T follicular helper cell (primary cell): ENCODE data around the gene PPIG.
"Not testable (repeated sequence)": the region's sequence is repeated elsewhere in the genome, so short reads cannot be mapped to it uniquely, and the experiment has no call there.

ENCODE experiments used
- DNase-seq: peaks from one replicate; pipeline ENCODE4 v3.0.0-alpha.2; 2020; ENCODE audit warnings: low read depth

Gene PPIG

DNA sequence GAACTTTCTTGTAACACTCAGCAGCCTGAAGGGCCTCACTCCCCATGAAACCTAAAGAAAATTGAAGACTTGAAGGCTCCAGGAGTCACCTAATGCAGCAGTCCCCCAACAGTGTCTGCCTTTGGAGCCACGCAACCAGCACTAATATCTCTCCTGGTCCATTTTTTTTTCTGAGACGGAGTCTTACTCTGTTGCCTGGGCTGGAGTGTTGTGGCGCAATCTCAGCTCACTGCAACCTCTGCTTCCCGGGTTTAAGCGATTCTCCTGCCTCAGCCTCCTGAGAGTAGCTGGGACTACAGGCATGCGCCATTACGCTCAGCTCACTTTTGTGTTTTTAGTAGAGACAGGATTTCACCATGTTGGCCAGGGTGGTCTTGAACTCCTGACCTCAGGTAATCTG, 12.4 kb downstream of the PPIG start:
- DNase-seq: not testable (repeated sequence)

DNA sequence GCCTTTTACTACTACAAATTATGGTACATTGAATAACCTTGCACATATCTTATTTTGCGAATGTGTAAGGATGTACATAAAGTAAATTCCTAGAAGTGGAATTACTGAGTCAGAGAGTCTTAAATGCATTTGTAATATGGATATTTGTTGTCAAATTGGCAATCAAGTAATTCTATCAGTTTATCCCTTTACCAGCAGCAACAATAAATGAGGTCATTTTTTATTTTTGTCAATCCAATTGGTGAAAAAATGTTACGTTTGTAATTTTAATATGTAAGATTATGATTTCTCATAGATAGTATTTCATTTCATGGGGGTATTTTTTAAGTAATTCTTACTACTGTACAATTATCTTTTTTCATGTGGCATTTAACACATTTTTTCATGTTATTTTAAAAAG, 14.8 kb downstream of the PPIG start:
- no peak for DNase-seq

DNA sequence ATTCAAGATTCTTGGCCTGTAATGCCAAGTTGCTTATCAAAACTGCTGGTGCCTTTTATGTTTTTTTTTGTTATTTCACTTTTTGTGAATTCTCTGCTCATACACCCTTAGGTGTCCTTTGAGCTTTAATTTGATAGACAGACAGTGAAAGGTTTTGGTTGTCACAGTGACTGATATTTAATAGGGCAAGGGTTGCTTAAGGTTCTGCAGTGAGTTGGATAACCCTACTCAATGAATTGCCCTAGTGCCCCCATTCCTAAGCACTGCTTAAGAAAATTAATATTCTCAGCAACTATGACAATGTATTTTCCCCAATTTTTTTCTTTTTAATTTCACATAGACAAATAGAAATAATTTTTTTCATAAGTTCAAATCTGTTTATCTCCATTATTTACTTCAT, 15.4 kb downstream of the PPIG start:
- no peak for DNase-seq

DNA sequence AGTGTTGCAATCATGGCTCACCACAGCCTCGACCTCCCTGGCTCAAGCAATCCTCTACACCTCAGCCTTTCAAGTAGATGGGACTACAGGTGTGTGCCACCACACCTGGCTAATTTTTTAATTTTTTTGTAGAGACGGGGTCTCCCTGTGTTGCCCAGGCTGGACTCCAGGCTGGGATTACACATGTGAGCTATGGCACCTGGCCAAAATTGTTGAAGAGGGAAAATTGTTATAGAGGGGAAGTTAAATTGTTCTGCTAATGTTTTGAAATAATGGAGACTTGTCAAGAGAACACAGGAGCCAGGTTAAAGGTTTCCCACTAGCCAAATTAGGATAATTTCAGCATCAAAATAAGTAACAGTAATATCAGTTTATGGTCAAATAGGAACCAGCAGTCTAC, 25.1 kb downstream of the PPIG start:
- no peak for DNase-seq

- no peak for DNase-seq
Observed at GRCh38 chr2:169613876-169614275, 29.7 kb downstream of the PPIG start.

DNA sequence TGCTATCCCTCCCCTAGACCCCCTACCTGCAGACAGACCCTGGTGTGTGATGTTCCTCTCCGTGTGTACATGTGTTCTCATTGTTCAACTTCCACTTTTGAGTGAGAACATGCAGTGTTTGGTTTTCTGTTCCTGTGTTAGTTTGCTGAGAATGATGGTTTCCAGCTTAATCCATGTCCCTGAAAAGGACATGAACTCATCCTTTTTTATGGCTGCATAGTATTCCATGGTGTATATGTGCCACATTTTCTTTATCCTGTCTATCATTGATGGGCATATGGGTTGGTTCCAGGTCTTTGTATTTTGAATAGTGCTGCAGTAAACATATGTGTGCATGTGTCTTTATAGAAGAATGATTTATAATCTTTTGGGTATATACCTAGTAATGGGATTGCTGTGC, 31.8 kb downstream of the PPIG start:
- DNase-seq: not testable (repeated sequence)

GRCh38 chr2:169619946-169620345, 35.8 kb downstream of the PPIG start:
- no peak for DNase-seq

DNA sequence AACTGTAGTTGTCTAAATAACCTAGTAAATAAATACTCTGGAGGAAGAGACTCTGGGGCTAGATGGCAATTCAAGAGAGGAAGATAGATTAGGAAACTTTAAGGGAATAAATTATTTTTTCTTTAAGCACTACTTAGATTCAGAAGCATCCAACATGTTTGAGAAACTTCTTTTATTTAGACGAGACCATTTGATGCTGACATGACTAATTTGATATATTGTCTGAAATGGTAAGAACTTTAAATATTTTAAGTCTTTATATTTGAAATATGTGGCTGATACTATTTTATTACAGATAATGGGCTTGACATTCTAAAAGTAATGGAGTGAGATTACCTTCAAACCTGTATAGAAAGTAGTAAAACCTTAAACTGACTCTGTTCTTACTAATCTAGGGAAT, 36.4 kb downstream of the PPIG start:
- no peak for DNase-seq

GRCh38 chr2:169623235-169623634, 39.1 kb downstream of the PPIG start:
- no peak for DNase-seq

DNA sequence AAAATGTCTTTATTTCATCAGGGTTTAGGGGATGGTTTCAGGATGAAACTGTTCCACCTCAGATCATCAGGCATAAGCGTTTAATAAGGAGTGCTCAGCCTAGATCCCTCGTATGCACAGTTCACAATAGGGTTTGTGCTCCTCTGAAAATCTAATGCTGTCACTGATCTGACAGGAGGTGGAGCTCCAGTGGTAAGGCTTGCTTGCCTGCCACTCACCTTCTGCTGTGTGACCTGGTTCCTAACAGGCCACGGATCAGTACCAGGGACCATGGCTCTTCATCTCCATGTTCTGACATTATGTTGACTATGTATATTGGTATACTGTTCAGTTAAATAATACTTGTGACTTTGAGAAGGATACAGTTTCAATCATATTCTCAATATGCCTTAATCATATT, 41.6 kb downstream of the PPIG start:
- DNase-seq: no peak

DNA sequence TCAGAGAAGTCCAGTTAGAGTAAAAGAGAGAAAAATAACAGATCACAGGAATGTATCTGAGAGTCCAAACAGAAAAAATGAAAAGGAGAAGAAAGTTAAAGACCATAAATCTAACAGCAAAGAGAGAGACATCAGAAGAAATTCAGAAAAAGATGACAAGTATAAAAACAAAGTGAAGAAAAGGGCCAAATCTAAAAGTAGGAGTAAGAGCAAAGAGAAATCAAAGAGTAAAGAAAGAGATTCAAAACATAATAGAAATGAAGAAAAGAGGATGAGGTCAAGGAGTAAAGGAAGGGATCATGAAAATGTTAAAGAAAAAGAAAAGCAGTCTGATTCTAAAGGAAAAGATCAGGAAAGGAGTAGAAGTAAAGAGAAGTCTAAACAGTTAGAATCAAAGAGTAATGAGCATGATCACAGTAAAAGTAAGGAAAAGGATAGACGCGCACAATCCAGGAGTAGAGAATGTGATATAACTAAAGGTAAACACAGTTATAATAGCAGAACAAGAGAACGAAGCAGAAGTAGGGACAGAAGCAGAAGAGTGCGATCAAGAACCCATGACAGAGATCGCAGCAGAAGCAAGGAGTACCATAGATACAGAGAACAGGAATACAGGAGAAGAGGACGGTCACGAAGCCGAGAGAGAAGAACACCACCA, 52.4 kb downstream of the PPIG start:
- DNase-seq: no peak

DNA sequence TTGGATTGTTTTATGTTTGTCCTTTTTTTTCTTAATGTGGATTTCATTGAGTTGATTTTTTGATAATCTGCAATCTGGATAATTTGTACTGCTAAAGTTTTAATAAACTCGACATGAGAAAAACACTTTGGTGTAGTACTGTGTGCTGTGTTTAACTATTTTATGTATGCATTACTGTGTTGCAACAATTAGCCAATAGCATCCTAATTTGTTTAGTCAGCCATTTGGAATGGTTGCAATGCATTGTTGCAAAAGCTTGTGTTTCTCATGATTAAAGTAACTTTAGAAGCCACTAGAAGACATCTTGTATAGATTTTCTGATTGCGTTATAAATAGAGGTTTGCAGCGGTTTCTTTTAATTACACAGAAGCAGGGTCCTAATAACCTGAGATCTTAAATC, 53.5 kb downstream of the PPIG start:
- DNase-seq: no peak

- DNase-seq: no peak
Observed at GRCh38 chr2:169640104-169640503, 56.0 kb downstream of the PPIG start.

DNA sequence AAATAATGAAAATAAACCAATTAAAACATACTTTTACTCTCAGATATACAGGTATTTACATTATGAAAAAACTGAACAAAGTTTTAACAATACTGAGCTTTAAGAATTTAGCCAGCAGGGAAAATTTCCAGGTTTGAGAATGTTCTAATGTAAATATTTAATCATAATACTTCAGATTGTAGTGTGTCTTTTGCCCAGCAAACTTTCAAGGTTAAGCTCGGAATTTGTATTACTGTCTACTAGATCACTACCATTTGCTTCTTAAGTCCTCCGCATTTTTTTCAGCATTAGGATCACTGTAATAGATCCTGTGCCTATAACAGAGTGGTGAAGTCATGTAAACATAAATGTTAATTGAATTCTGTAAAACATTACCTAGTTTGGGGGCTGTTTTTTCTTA, 57.3 kb downstream of the PPIG start:
- DNase-seq: no peak

DNA sequence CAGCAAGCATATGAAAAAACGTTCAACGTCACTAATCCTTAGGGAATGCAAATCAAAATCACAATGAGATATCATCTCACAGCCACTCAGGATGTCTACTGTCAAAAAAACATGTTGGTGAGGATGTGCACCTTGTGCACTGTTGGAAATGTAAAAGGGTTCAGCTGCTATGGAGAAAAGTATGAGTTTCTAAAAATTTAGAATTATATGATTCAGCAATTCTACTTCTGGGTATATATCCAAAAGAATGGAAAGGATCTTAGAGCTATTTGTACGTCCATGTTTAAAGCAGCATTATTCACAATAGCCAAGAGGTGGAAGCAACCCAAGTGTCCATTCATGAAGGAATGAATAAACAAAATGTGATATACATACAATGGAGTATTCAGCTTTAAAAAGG, 60.0 kb downstream of the PPIG start:
- DNase-seq: no peak

DNA sequence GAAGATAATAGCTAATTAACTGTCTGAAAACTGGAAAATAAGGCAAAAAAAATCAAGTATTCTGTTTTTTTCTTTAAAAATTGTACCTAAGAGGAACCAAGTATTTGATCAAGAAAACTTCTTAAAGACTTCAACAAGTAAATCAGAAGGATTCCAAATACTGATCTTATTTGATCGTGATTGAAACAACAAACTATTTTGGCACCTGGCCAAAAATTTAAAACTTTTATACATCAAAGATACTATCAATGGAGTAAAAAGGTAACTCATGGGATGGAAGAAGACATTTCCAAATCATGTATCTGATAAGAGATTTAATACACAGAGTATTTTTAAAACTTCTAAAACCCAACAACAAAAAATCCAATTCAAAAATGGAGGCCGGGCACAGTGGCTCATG, 63.3 kb downstream of the PPIG start:
- DNase-seq: no peak

DNA sequence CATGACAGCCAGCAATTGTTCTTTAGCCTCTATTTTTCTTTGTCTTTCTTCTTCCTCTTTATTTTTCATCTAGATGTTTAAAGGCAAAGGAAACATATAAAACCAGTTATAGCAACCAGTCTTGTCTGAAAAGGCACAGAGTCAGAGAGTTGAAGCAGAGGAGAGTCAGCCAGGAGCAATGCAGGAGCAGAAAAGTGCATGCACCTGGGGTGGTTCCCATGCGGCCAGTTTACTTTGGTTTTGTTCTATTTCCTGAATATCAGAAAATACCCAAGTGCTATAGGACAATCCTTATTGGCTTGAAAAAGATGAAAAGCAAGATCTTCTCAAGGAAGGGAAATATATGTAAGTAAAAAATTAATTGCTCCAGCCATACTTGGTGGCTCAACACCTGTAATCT, 65.1 kb downstream of the PPIG start:
- no peak for DNase-seq

GRCh38 chr2:169653636-169654035, 69.5 kb downstream of the PPIG start:
- DNase-seq: no peak

GRCh38 chr2:169656164-169656563, 72.0 kb downstream of the PPIG start:
- no peak for DNase-seq

DNA sequence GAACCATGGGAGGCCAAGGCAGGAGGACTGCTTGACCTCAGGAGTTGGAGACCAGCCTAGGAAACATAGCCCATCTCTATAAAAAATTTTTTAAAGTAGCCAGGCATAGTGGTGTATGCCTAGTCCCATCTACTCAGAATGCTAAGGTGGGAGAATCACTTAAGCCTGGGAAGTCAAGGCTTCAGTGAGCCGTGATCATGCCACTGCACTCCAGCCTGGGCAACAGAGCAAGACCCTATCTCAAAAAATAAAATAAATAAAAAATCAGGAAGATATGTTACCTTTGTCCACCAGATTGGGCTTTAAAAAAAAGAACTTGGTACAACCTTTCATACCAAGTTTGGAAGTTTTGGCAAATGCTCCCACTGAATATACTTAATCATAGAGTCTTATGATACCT, 74.7 kb downstream of the PPIG start:
- no peak for DNase-seq

DNA sequence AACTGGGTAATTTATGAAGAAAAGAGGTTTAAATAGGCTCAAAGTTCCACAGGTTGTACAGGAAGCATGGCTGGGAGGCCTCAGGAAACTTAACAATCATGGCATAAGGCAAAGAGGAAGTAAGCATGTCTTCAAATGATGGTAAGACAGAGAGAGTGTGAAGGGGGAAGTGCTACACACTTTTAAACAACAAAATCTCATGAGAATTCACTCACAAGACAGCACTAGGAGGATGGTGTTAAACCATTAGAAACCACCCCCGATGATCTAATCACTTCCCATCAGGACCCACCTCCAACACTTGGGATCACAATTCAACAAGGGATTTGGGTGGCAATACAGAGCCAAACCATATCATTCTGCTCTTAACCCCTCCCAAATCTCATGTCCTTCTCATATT, 75.2 kb downstream of the PPIG start:
- DNase-seq: no peak

- no peak for DNase-seq
Observed at GRCh38 chr2:169661265-169661664, 77.1 kb downstream of the PPIG start.

- DNase-seq: no peak
Observed at GRCh38 chr2:169662744-169663143, 78.6 kb downstream of the PPIG start.

- DNase-seq: no peak
Observed at GRCh38 chr2:169663247-169663646, 79.1 kb downstream of the PPIG start.

DNA sequence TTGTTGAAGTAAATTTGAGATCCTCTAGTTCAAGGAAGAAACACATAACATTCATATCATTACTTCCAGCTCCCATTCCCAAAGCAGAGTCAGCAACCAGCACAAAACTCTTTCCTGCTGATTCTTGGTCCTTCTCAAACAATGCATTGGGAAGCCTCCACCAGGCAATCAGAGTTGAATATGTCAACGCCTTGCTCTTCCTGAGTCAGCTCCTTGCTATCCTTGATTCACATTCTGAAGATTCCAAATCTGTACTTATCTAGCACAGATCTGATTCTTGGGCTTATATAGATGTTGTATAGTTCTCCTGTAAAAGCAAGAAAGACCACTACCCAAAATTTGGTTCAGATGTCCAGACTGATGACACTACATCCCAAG, 80.4 kb downstream of the PPIG start:
- no peak for DNase-seq
